ENCODE data around the gene SNRNP25. TPM values are rescaled to one million over a fixed set of nuclear protein-coding genes. Genes with fewer than 3 reads are reported as not detected.

The SNRNP25 gene
- total and polyA plus RNA-seq, 9 of the 15 experiments (the other 6 are each of a cell fraction or from before 2014, with no cell fraction given): 59.0 to 176 (median 108) TPM

DNA sequence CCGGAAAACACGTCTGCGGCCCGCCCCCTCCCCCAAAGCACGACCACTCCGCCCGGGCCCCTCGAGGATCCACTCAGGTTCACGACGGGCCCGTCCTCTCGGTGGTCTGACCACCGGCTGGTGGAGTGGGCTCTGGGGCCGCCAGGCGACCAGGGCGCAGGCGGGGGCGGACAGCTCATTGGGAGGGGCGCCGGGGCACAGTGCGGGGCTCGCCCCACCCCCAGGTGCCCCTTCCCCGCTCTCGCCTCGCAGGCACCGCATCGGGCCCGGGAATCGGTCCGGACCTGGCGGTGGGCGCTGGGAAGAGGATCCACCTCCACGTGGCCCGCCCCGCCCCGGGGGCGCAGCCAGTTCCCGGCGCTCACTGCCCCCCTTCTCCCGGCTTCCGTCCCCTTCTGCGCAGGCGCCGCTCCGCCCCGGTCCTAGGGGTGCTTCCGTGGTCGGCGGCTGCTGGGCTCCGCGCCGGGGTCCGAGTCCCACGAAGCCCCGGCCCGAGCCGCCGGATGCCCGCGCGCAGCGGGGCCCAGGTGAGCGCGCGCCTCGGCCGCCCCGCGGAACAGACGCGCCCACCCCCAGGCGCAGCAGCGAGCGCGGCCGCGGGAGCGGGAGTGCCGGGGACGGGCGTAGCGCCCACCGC, 24.3 kb downstream of the SNRNP25 start, which contains the start of gene MPG (continued):
- TF ChIP-seq DLX4 (CRISPR knock-in tag; IDR thresholded peaks at IDR 0.05): no peak
- no peak for TF ChIP-seq PTBP1 (IDR thresholded peaks at IDR 0.05; ENCODE audit: low read depth, low read length)
- peak; percentile 96 for TF ChIP-seq MYC (IDR thresholded peaks at IDR 0.05; ENCODE audit: low read depth, low read length)
- no peak for TF ChIP-seq MYC (CRISPR knock-in tag; IDR thresholded peaks at IDR 0.05; ENCODE audit: borderline replicate concordance, low read depth)
- TF ChIP-seq RAD51 (IDR thresholded peaks at IDR 0.05; ENCODE audit: borderline replicate concordance, low read depth): peak; percentile 15; the same call in 1 of the 2 replicates
- TF ChIP-seq NELFE (IDR thresholded peaks at IDR 0.05; ENCODE audit: insufficient read depth, insufficient read length): no peak
- TF ChIP-seq STAT5B (CRISPR knock-in tag; IDR thresholded peaks at IDR 0.05): no peak
- TF ChIP-seq ZNF668 (CRISPR knock-in tag; IDR thresholded peaks at IDR 0.05): no peak
- no peak for TF ChIP-seq RFX7 (CRISPR knock-in tag; IDR thresholded peaks at IDR 0.05)
- TF ChIP-seq LARP7 (IDR thresholded peaks at IDR 0.05): 0 out of 2 replicates have a peak, but pooled peaks have one; percentile 24
- no peak for TF ChIP-seq HMG20A (CRISPR knock-in tag; conservative IDR thresholded peaks at IDR 0.05)
- no peak for TF ChIP-seq PRPF4 (IDR thresholded peaks at IDR 0.05; ENCODE audit: insufficient read depth, low read depth, low read length, poor library complexity, severe bottlenecking)
- TF ChIP-seq ZNF551 (CRISPR knock-in tag; IDR thresholded peaks at IDR 0.05): no peak
- no peak for TF ChIP-seq SMARCE1 (IDR thresholded peaks at IDR 0.05)
- TF ChIP-seq BRD4 (IDR thresholded peaks at IDR 0.05): no peak
- no peak for TF ChIP-seq ZNF507 (tag; conservative IDR thresholded peaks at IDR 0.05)
- TF ChIP-seq NR0B1 (IDR thresholded peaks at IDR 0.05; ENCODE audit: partially characterized antibody): no peak
- no peak for TF ChIP-seq ZBTB2 (IDR thresholded peaks at IDR 0.05)
- no peak for TF ChIP-seq ZNF217 (CRISPR knock-in tag; IDR thresholded peaks at IDR 0.05)
- TF ChIP-seq ZNF146 (CRISPR knock-in tag; IDR thresholded peaks at IDR 0.05; ENCODE audit: unreplicated experiment): no peak
- TF ChIP-seq HOXB6 (CRISPR knock-in tag; IDR thresholded peaks at IDR 0.05; ENCODE audit: borderline replicate concordance): no peak
- TF ChIP-seq EGR1 (conservative IDR thresholded peaks at IDR 0.05): peak; percentile 90
- no peak for TF ChIP-seq ETV6 (IDR thresholded peaks at IDR 0.05; ENCODE audit: borderline replicate concordance in 1 of 2, low read depth in 2 of 2, low read length in 1 of 2)
- no peak for TF ChIP-seq ETV6 (CRISPR knock-in tag; IDR thresholded peaks at IDR 0.05; ENCODE audit: borderline replicate concordance)
- no peak for TF ChIP-seq ZNF766 (CRISPR knock-in tag; conservative IDR thresholded peaks at IDR 0.05)
- peak; percentile 38; the same call in 1 of the 2 replicates for TF ChIP-seq POLR2AphosphoS5 (IDR thresholded peaks at IDR 0.05; ENCODE audit: control insufficient read depth, insufficient read depth, low read depth, low read length)
- TF ChIP-seq, protein P1, sequence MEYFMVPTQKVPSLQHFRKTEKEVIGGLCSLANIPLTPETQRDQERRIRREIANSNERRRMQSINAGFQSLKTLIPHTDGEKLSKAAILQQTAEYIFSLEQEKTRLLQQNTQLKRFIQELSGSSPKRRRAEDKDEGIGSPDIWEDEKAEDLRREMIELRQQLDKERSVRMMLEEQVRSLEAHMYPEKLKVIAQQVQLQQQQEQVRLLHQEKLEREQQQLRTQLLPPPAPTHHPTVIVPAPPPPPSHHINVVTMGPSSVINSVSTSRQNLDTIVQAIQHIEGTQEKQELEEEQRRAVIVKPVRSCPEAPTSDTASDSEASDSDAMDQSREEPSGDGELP (CRISPR knock-in tag; IDR thresholded peaks at IDR 0.05; ENCODE audit: borderline replicate concordance): no peak
- no peak for TF ChIP-seq CREBBP (IDR thresholded peaks at IDR 0.05; ENCODE audit: low read depth, low read length)
